ENCODE measurements around the gene SLC22A3.

- TF ChIP-seq CTCF (conservative IDR thresholded peaks at IDR 0.05 in 1 of 2, IDR thresholded peaks at IDR 0.05 in 1 of 2; ENCODE audit: extremely low read depth in 1 of 2, insufficient read depth in 1 of 2, low read depth in 1 of 2, low read length in 2 of 2) (no peak), EZH2 (IDR thresholded peaks at IDR 0.05; ENCODE audit: borderline replicate concordance, low read length) (no peak)
Measured at GRCh38 chr6:160303806-160304205, 44.4 kb upstream of the SLC22A3 start.

All from mammary epithelial cell (primary cell).